IMR-90 (cell line): ENCODE results near the gene FXYD5. TPM values are rescaled to one million over a fixed set of nuclear protein-coding genes. Genes with fewer than 3 reads are reported as not detected.

ENCODE experiments used
- ATAC-seq: fragments of 200-7000 bp; cut with Tn5 transposase; 2 replicates; pipeline ENCODE4 v1.9.1; 2020; ENCODE audit warnings: low read depth, mild to moderate bottlenecking, moderate library complexity
- BruUV-seq: library from RNA; stranded (reverse); fragments of 400-500 nt; replicated peaks from 2 replicates; lab custom pipeline; 2021; lab: Mats Ljungman, UMichigan
- CTCF ChIA-PET: fragments of 300-600 bp; formaldehyde crosslinking; extraction: SDS; loops from one replicate; lab custom pipeline; 2021; ENCODE audit warnings: antibody characterized with exemption; lab: Yijun Ruan, JAX
- POLR2A ChIA-PET: fragments of 300-600 bp; sonication (Branson Sonifier 250); formaldehyde crosslinking; loops from one replicate; lab custom pipeline; 2022; ENCODE audit warnings: antibody characterized with exemption; ENCODE audit not compliant: unreplicated experiment; lab: Charles Lee
- DNase-seq: peaks from one replicate; pipeline ENCODE4 v3.0.0; 2013
- H2AFZ ChIP-seq: replicated peaks from 2 replicates; pipeline ENCODE3; 2013; ENCODE audit warnings: low read length, mild to moderate bottlenecking; ENCODE audit not compliant: poor library complexity
- H2AK5ac ChIP-seq: 2 replicates; pipeline ENCODE4 v1.6.1; 2013; ENCODE audit warnings: low read depth, low read length, inconsistent platforms
- H2AK9ac ChIP-seq: replicated peaks from 2 replicates; pipeline ENCODE3; 2013; ENCODE audit warnings: mild to moderate bottlenecking, low read depth, low read length, moderate library complexity; ENCODE audit not compliant: poor library complexity
- H2BK120ac ChIP-seq: 2 replicates; pipeline ENCODE4 v1.6.1; 2013; ENCODE audit warnings: low read depth, low read length, inconsistent platforms
- H2BK15ac ChIP-seq: 3 replicates; pipeline ENCODE4 v1.6.1; 2013; ENCODE audit warnings: low read depth, low read length, inconsistent platforms
- H2BK20ac ChIP-seq: 2 replicates; pipeline ENCODE4 v1.6.1; 2013; ENCODE audit warnings: low read depth, mild to moderate bottlenecking, inconsistent platforms, low read length, moderate library complexity
- H2BK5ac ChIP-seq: 2 replicates; pipeline ENCODE4 v1.6.1; 2013; ENCODE audit warnings: mild to moderate bottlenecking, low read depth, low read length, inconsistent platforms; ENCODE audit not compliant: poor library complexity, severe bottlenecking
- H3K14ac ChIP-seq: replicated peaks from 2 replicates; pipeline ENCODE4 v1.6.1; 2013; ENCODE audit warnings: low read depth, low read length, inconsistent platforms
- H3K18ac ChIP-seq: 2 replicates; pipeline ENCODE4 v1.6.1; 2013; ENCODE audit warnings: low read depth, low read length, control low read depth
- H3K23ac ChIP-seq: 2 replicates; pipeline ENCODE4 v1.6.1; 2013; ENCODE audit warnings: low read depth, low read length, inconsistent platforms
- H3K27ac ChIP-seq: 2 replicates; pipeline ENCODE4 v1.5.1; 2013; ENCODE audit warnings: mild to moderate bottlenecking, control low read depth, low read length; ENCODE audit not compliant: insufficient read depth
- H3K27me3 ChIP-seq: 2 replicates; pipeline ENCODE4 v1.6.1; 2013; ENCODE audit warnings: low read length; ENCODE audit not compliant: control insufficient read depth, insufficient read depth
- H3K36me3 ChIP-seq: 2 replicates; pipeline ENCODE4 v1.6.1; 2013; ENCODE audit warnings: low read length, mixed read lengths; ENCODE audit not compliant: control insufficient read depth, insufficient read depth
- H3K4ac ChIP-seq: 2 replicates; pipeline ENCODE4 v1.6.1; 2013; ENCODE audit warnings: low read depth, low read length, inconsistent platforms
- H3K4me1 ChIP-seq: 2 replicates; pipeline ENCODE4 v1.6.1; 2013; ENCODE audit warnings: low read length, mixed read lengths; ENCODE audit not compliant: control insufficient read depth, insufficient read depth
- H3K4me2 ChIP-seq: 2 replicates; pipeline ENCODE4 v1.6.1; 2013; ENCODE audit warnings: low read depth, mild to moderate bottlenecking, control low read depth, low read length, moderate library complexity
- H3K4me3 ChIP-seq: 2 replicates; pipeline ENCODE4 v1.5.1; 2013; ENCODE audit warnings: low read depth, mild to moderate bottlenecking, control low read depth, low read length, moderate library complexity; ENCODE audit not compliant: insufficient read depth
- H3K56ac ChIP-seq: 2 replicates; pipeline ENCODE4 v1.6.1; 2013; ENCODE audit warnings: low read length, inconsistent platforms; ENCODE audit not compliant: insufficient read depth; ENCODE audit errors: extremely low read depth
- H3K79me1 ChIP-seq, 2 experiments: 2 replicates each; pipeline ENCODE4 v1.6.1; 2013; ENCODE audit warnings: low read length in 2 of 2, inconsistent platforms in 1 of 2, low read depth in 1 of 2
- H3K9ac ChIP-seq: 2 replicates; pipeline ENCODE4 v1.6.1; 2013; ENCODE audit warnings: low read depth, low read length, control low read depth
- H3K9me1 ChIP-seq: 2 replicates; pipeline ENCODE4 v1.6.1; 2013; ENCODE audit warnings: low read length, inconsistent platforms; ENCODE audit not compliant: insufficient read depth
- H3K9me3 ChIP-seq: 2 replicates; pipeline ENCODE4 v1.6.1; 2013; ENCODE audit warnings: low read length; ENCODE audit not compliant: control insufficient read depth, insufficient read depth
- H4K20me1 ChIP-seq: 2 replicates; pipeline ENCODE4 v1.6.1; 2013; ENCODE audit warnings: low read length, inconsistent platforms; ENCODE audit not compliant: insufficient read depth
- H4K5ac ChIP-seq: 2 replicates; pipeline ENCODE4 v1.6.1; 2013; ENCODE audit warnings: mild to moderate bottlenecking, low read depth, low read length, control low read depth
- H4K8ac ChIP-seq, 2 experiments: 2 replicates each; pipeline ENCODE4 v1.6.1; 2013; ENCODE audit warnings: low read depth in 2 of 2, low read length in 2 of 2, control low read depth in 1 of 2, inconsistent platforms in 1 of 2
- H4K91ac ChIP-seq: 2 replicates; pipeline ENCODE4 v1.6.1; 2013; ENCODE audit warnings: low read depth, low read length, inconsistent platforms; ENCODE audit not compliant: insufficient read depth
- BHLHE40 ChIP-seq: fragments of 150-350 bp; IDR thresholded peaks from 2 replicates; pipeline ENCODE4 v1.6.1; 2016; ENCODE audit warnings: mild to moderate bottlenecking, low read depth, low read length
- CEBPB ChIP-seq: IDR thresholded peaks from 2 replicates; pipeline ENCODE4 v1.6.1; 2012; ENCODE audit warnings: low read depth, low read length, improper control_type of control experiment
- CHD1 ChIP-seq: IDR thresholded peaks from 2 replicates; pipeline ENCODE4 v1.6.1; 2012; ENCODE audit warnings: low read depth, low read length, improper control_type of control experiment
- CTCF ChIP-seq: conservative IDR thresholded peaks from 2 replicates; pipeline ENCODE4 v1.5.1; 2012; ENCODE audit warnings: mild to moderate bottlenecking, low read depth, low read length, improper control_type of control experiment
- ELK1 ChIP-seq: fragments of 150-350 bp; IDR thresholded peaks from 2 replicates; pipeline ENCODE4 v1.6.1; 2016; ENCODE audit warnings: low read depth, mild to moderate bottlenecking, low read length, moderate library complexity, borderline replicate concordance
- FOS ChIP-seq: fragments of 150-350 bp; IDR thresholded peaks from 2 replicates; pipeline ENCODE4 v1.6.1; 2016; ENCODE audit warnings: low read depth, low read length
- MAFK ChIP-seq: IDR thresholded peaks from 2 replicates; pipeline ENCODE4 v1.6.1; 2012; ENCODE audit warnings: low read depth, low read length, improper control_type of control experiment
- MAZ ChIP-seq: IDR thresholded peaks from 2 replicates; pipeline ENCODE4 v1.6.1; 2012; ENCODE audit warnings: low read depth, mild to moderate bottlenecking, low read length, improper control_type of control experiment, moderate library complexity, borderline replicate concordance
- MXI1 ChIP-seq: IDR thresholded peaks from 2 replicates; pipeline ENCODE4 v1.6.1; 2012; ENCODE audit warnings: low read depth, mild to moderate bottlenecking, low read length, moderate library complexity, borderline replicate concordance
- NFE2L2 ChIP-seq: fragments of 150-350 bp; IDR thresholded peaks from 2 replicates; pipeline ENCODE4 v1.6.1; 2016; ENCODE audit warnings: low read depth, mild to moderate bottlenecking, low read length
- POLR2A ChIP-seq: IDR thresholded peaks from 2 replicates; pipeline ENCODE4 v1.6.1; 2012; ENCODE audit warnings: mild to moderate bottlenecking, low read depth, low read length
- RAD21 ChIP-seq: IDR thresholded peaks from 2 replicates; pipeline ENCODE4 v1.6.1; 2012; ENCODE audit warnings: low read length, improper control_type of control experiment
- RFX5 ChIP-seq: IDR thresholded peaks from 2 replicates; pipeline ENCODE4 v1.8.0; 2012; ENCODE audit warnings: low read depth, mild to moderate bottlenecking, low read length, moderate library complexity
- SMC3 ChIP-seq: fragments of 150-350 bp; IDR thresholded peaks from 2 replicates; pipeline ENCODE4 v1.6.1; 2016; ENCODE audit warnings: low read depth, mild to moderate bottlenecking, antibody characterized with exemption, low read length, moderate library complexity
- USF2 ChIP-seq: fragments of 150-350 bp; IDR thresholded peaks from 2 replicates; pipeline ENCODE4 v1.6.1; 2017; ENCODE audit warnings: mild to moderate bottlenecking, antibody characterized with exemption, low read length, low read depth
- WGBS, 2 experiments: methylation state at CpG; one replicate each; pipeline versions ENCODE4 v1.1.5 to v1.1.7; 2013; ENCODE audit warnings: missing lambda C conversion rate in 2 of 2; ENCODE audit not compliant: insufficient read length in 1 of 2; ENCODE audit errors: extremely low coverage in 2 of 2; 5-methylcytosine and 5-hydroxymethylcytosine counted together
- dilution Hi-C: fragments of 300-500 bp; cut with HindIII; formaldehyde crosslinking; loops from one replicate; pipeline ENCODE4 v1.14.3; 2018; ENCODE audit warnings: low sequenced_read_pairs; ENCODE audit not compliant: unreplicated experiment
- in situ Hi-C: fragments of 300-500 bp; cut with MboI; formaldehyde crosslinking; loops from 3 replicates; pipeline ENCODE4 v1.14.3; 2019; ENCODE audit warnings: low sequenced_read_pairs, inconsistent platforms, mixed read lengths
- intact Hi-C: fragments of 100-400 bp; cut with micrococcal nuclease; formaldehyde crosslinking; loops from 2 replicates; pipeline ENCODE4 v1.10.0; 2022
- polyA plus RNA-seq, 3 experiments: library from polyadenylated mRNA; depleted of rRNA; stranded (reverse); fragments of >200 nt; gene quantifications; 2 replicates each; pipeline ENCODE4 v1.2.3, GENCODE V29; 2012; ENCODE audit warnings: low replicate concordance in 1 of 3
- total RNA-seq: library from RNA; depleted of rRNA; stranded (reverse); fragments of >200 nt; gene quantifications from 2 replicates; pipeline ENCODE4 v1.2.3, GENCODE V29; 2012

FXYD5 gene
- total and polyA plus RNA-seq, 2 of the 4 experiments (the other 2 are of a cell fraction): 53.6 to 245 TPM

- intact Hi-C loops (no loop called here), dilution Hi-C loops (no loop called here), in situ Hi-C loops (no loop called here)
- H3K79me1 ChIP-seq: no peaks in the 10 kb centered on the region
- TF ChIP-seq RAD21 (no peak), CHD1 (no peak), RFX5 (no peak), MXI1 (no peak), SMC3 (no peak), CTCF (no peak), FOS (no peak), NFE2L2 (no peak), MAFK (no peak), CEBPB (no peak), POLR2A (no peak), USF2 (no peak), ELK1 (no peak), MAZ (no peak), BHLHE40 (no peak)
- ChIA-PET POLR2A (no interaction called here), CTCF (no interaction called here)
- no peak overlapping the region for H4K8ac ChIP-seq
- H4K20me1 ChIP-seq: no peaks in the 10 kb centered on the region
- no peak overlapping the region for H3K4ac ChIP-seq
- no peak overlapping the region for H3K9ac ChIP-seq
- H3K27me3 ChIP-seq: no peaks in the 10 kb centered on the region; the same call in 1 of the 2 replicates
- no peak overlapping the region for H3K56ac ChIP-seq
- H2BK5ac ChIP-seq: no peak overlapping the region
- H4K5ac ChIP-seq: no peak overlapping the region
- H2BK20ac ChIP-seq: no peak overlapping the region
- BruUV-seq: no TSS peak
- no peak overlapping the region for H3K18ac ChIP-seq
- no peak overlapping the region for H2AK5ac ChIP-seq
- H3K4me3 ChIP-seq: no peak overlapping the region
- ATAC-seq (no peak), DNase-seq (no peak)
- no peak overlapping the region for H2AK9ac ChIP-seq
- H3K9me1 ChIP-seq: no peaks in the 10 kb centered on the region
- no peak overlapping the region for H3K14ac ChIP-seq
- H4K91ac ChIP-seq: no peak overlapping the region
- H2BK15ac ChIP-seq: no peak overlapping the region
- peaks cover 5% of the 10 kb centered on the region; the same call in 1 of the 2 replicates for H3K9me3 ChIP-seq
- H3K36me3 ChIP-seq: no peaks in the 10 kb centered on the region
- H3K23ac ChIP-seq: no peak overlapping the region
- H2BK120ac ChIP-seq: no peak overlapping the region
- WGBS, 2 experiments: 100% methylated on average over 2 of the region's 9 CpGs; no CpG with 5 or more reads in 1 of the 2 experiments
- H3K27ac ChIP-seq: no peak overlapping the region
- H3K4me2 ChIP-seq: no peak overlapping the region
- no peaks in the 10 kb centered on the region for H3K4me1 ChIP-seq
- H2AFZ ChIP-seq: no peak overlapping the region
Measured at GRCh38 chr19:35106291-35106583, 48.3 kb upstream of the FXYD5 start.
